ENCODE results near the gene ABTB2. TPM values are rescaled to one million over a fixed set of nuclear protein-coding genes. Genes with fewer than 3 reads are reported as not detected.

The ABTB2 gene
- total and polyA plus RNA-seq, 12 donors = 2.5 to 19.1 (median 14.2) TPM

DNA sequence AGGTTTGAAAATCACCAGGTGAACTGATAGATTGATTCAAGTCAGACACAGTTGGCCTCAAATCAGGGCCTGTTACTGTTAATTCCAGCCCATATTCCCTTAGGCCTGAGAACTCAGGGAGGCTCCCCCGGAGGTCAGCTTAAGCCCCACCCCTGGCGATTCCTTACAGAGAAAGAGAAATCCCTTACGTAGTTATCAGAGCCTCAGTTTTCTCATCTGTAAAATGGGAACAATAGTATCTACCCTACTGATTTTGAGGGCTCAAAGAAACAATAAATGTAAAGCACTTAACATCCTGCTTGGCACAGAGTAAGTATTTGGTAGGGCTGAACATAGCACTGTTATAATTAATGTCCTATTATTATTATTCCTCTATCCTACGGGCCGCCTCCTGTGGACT lies 158.3 kb downstream of the ABTB2 start:
- peaks cover 0 to 7% (median under 1%) of the 10 kb centered on the region in 9 donors for H3K4me1 ChIP-seq
- peaks cover 0 to 24% (median 0%) of the 10 kb centered on the region in 9 donors for H3K36me3 ChIP-seq
- H3K27ac ChIP-seq = no peak overlapping the region
- WGBS, 2 donors = 74 to 76% methylated on average over 5 of the region's 5 CpGs
- TF ChIP-seq, protein P1, sequence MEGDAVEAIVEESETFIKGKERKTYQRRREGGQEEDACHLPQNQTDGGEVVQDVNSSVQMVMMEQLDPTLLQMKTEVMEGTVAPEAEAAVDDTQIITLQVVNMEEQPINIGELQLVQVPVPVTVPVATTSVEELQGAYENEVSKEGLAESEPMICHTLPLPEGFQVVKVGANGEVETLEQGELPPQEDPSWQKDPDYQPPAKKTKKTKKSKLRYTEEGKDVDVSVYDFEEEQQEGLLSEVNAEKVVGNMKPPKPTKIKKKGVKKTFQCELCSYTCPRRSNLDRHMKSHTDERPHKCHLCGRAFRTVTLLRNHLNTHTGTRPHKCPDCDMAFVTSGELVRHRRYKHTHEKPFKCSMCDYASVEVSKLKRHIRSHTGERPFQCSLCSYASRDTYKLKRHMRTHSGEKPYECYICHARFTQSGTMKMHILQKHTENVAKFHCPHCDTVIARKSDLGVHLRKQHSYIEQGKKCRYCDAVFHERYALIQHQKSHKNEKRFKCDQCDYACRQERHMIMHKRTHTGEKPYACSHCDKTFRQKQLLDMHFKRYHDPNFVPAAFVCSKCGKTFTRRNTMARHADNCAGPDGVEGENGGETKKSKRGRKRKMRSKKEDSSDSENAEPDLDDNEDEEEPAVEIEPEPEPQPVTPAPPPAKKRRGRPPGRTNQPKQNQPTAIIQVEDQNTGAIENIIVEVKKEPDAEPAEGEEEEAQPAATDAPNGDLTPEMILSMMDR (IDR thresholded peaks at IDR 0.05) = no peak
- DNase-seq = no peak
- intact Hi-C loops (cut with DNase I) = loop anchor here in 1 of 10 donors (10.0 kb wide), 1 partner anchor 55 kb away; no protein-coding TSS in a partner anchor
- H3K4me3 ChIP-seq = no peak overlapping the region
- no peaks in the 10 kb centered on the region for H3K27me3 ChIP-seq
- no peak for ATAC-seq
- no peaks in the 10 kb centered on the region for H3K9me3 ChIP-seq

DNA sequence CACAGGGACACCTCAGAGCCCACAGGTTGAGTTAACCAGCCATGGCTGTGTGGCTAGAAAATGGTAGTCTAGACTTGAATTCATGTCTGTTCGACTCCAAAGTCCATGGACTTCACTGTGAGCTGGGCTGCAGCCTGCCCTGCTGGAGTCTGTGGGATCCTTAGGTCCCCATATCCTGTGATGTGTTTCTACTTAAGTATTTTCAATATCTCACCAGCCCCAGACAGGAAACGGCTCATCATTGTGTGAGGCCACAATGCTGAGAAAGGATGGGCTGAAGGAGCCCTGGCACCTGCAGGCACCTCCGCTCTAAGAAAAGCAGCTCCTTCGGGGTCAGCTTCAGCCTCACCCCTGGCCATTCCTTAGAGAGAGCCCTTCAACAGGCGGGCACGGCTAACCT lies 159.3 kb downstream of the ABTB2 start:
- TF ChIP-seq, protein P1 (IDR thresholded peaks at IDR 0.05) = no peak
- 74 to 82% methylated on average over 6 of the region's 6 CpGs for WGBS, 2 donors
- H3K36me3 ChIP-seq = peaks cover 0 to 24% (median 0%) of the 10 kb centered on the region in 9 donors
- no peaks in the 10 kb centered on the region for H3K27me3 ChIP-seq
- H3K9me3 ChIP-seq = no peaks in the 10 kb centered on the region
- H3K4me1 ChIP-seq = peaks cover 0 to 12% (median 4%) of the 10 kb centered on the region in 9 donors
- DNase-seq = no peak
- no peak for ATAC-seq
- H3K4me3 ChIP-seq = no peak overlapping the region
- no peak overlapping the region for H3K27ac ChIP-seq
- intact Hi-C loops (cut with DNase I) = loop anchor here in 1 of 10 donors (10.0 kb wide), 1 partner anchor 56 kb away; no protein-coding TSS in a partner anchor

DNA sequence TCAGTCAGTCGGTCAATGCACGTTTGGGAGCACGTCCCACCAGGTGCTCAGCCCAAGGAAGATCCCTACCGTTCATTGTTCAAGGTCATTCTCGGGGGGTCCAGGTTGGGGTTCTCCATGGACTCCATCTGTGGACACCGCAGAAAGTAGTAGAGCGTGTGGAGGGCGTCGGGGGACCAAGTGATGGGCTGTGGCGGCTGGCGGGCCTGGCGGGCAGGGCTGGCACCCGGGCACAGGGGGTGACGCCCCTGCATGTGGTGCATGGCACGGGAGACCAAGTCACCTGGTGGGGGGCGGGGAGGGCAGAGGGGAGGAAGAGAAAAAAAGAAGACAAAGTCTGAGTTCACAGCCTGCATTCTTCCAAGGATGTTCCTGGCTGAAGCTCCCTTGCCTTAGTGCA lies 160.6 kb downstream of the ABTB2 start:
- peaks cover 0 to 24% (median 13%) of the 10 kb centered on the region in 9 donors for H3K4me1 ChIP-seq
- no peak overlapping the region for H3K4me3 ChIP-seq
- TF ChIP-seq, protein P1 (IDR thresholded peaks at IDR 0.05) = no peak
- H3K27me3 ChIP-seq = no peaks in the 10 kb centered on the region
- peaks cover 0 to 16% (median 0%) of the 10 kb centered on the region in 9 donors for H3K36me3 ChIP-seq
- H3K9me3 ChIP-seq = no peaks in the 10 kb centered on the region
- ATAC-seq (no peak), DNase-seq (no peak)
- intact Hi-C loops (cut with DNase I) = loop anchor here in 1 of 10 donors (10.0 kb wide), 1 partner anchor 58 kb away; no protein-coding TSS in a partner anchor
- no peak overlapping the region for H3K27ac ChIP-seq
- WGBS, 2 donors = 96 to 97% methylated on average over 16 of the region's 16 CpGs

DNA sequence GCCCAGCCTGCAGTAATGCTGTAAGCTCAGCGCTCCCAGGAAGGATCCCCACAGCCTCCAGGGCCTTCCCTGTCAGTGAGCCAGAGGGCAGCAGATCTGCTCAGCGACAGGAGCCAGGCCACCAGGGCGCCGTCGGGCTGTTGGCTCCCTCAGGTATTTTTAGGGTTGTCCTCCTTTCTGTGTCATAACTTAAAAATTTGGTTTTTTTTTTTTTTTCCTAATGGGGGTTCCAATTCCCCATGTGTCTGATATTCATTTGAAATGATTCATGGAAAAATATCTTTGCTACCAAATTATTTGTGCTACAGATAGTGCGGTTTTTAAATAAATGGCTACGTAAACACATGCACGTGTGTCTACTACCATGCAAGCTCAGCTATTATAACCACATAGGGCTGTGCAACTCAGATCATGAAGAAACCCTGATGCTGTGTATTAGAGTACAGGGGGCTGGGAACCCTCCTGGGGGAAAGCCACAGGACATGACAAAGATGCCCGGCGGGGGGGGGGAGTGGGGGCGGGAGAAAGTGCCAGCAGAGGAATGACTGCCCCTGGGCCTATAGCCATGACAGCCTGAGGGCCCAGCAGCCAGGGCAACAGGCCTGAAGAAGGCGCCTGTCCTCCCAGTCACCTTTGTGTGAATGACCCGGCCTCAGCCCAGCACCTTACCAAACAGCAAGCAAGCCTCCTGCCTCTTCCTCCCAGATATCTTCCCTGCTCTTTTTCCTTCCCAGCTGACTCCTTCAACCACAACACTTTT lies 163.1 kb downstream of the ABTB2 start:
- H3K36me3 ChIP-seq = peaks cover 0 to 16% (median 0%) of the 10 kb centered on the region in 9 donors
- 73 to 85% methylated on average over 13 of the region's 13 CpGs for WGBS, 2 donors
- no peaks in the 10 kb centered on the region for H3K9me3 ChIP-seq
- peaks cover 0 to 31% (median 18%) of the 10 kb centered on the region in 9 donors for H3K4me1 ChIP-seq
- intact Hi-C loops (cut with DNase I) = loop anchor here in 2 of 10 donors (5.0 to 10.0 kb wide), 3 partner anchors 48 to 163 kb away; partner anchors contain the start of gene ABTB2 (in 1 of the 2)
- peak in 1 of 2 donors; percentile 15 for DNase-seq
- TF ChIP-seq, protein P1 (IDR thresholded peaks at IDR 0.05) = peak in 4 of 9 donors; percentile 28 to 32 (median 30)
- no peak overlapping the region for H3K4me3 ChIP-seq
- no peak overlapping the region for H3K27ac ChIP-seq
- no peaks in the 10 kb centered on the region for H3K27me3 ChIP-seq
- ATAC-seq = peak in 2 of 8 donors; percentile 32 to 54
